Bone marrow (tissue), 2 donors: ENCODE results near the gene DDR2.

Experiments used
- DNase-seq, 2 donors: peaks; one replicate each; lab custom pipeline; 2025; lab: John Stamatoyannopoulos, UW

The DDR2 gene

GRCh38 chr1:162672622-162673260 lies 40.5 kb downstream of the DDR2 start:
- no peak for DNase-seq

- no peak for DNase-seq
Observed at GRCh38 chr1:162674034-162674608, 41.9 kb downstream of the DDR2 start.

- DNase-seq = no peak
Observed at GRCh38 chr1:162676087-162676486, 43.8 kb downstream of the DDR2 start.

GRCh38 chr1:162676750-162677149 lies 44.5 kb downstream of the DDR2 start:
- no peak for DNase-seq

GRCh38 chr1:162677607-162678371 lies 45.5 kb downstream of the DDR2 start:
- no peak for DNase-seq

- no peak for DNase-seq
Observed at GRCh38 chr1:162678439-162678838, 46.2 kb downstream of the DDR2 start.

GRCh38 chr1:162679298-162679697 lies 47.0 kb downstream of the DDR2 start:
- DNase-seq = no peak

- DNase-seq = no peak
Observed at GRCh38 chr1:162680419-162681121, 48.3 kb downstream of the DDR2 start.

GRCh38 chr1:162681122-162681436 lies 48.8 kb downstream of the DDR2 start:
- DNase-seq = no peak

GRCh38 chr1:162682013-162682419 lies 49.8 kb downstream of the DDR2 start:
- no peak for DNase-seq

- DNase-seq = no peak
Observed at GRCh38 chr1:162687870-162688269, 55.6 kb downstream of the DDR2 start.

GRCh38 chr1:162688521-162688920 lies 56.3 kb downstream of the DDR2 start:
- DNase-seq = no peak

- no peak for DNase-seq
Observed at GRCh38 chr1:162688931-162689330, 56.7 kb downstream of the DDR2 start.

- no peak for DNase-seq
Observed at GRCh38 chr1:162689745-162690671, 57.7 kb downstream of the DDR2 start.

- DNase-seq = no peak
Observed at GRCh38 chr1:162690672-162691434, 58.6 kb downstream of the DDR2 start.

- no peak for DNase-seq
Observed at GRCh38 chr1:162691999-162692575, 59.8 kb downstream of the DDR2 start.

- DNase-seq = no peak
Observed at GRCh38 chr1:162694911-162695310, 62.6 kb downstream of the DDR2 start.

- DNase-seq = no peak
Observed at GRCh38 chr1:162695687-162696086, 63.4 kb downstream of the DDR2 start.

- DNase-seq = no peak
Observed at GRCh38 chr1:162696286-162696862, 64.1 kb downstream of the DDR2 start.
